HEK293 (cell line): Measurements from ENCODE around the gene WDR6.

ENCODE experiments used
- CTCF ChIA-PET: fragments of 350-600 bp; formaldehyde crosslinking; extraction: SDS; loops from one replicate; lab custom pipeline; 2021; ENCODE audit warnings: antibody characterized with exemption; lab: Yijun Ruan, JAX
- POLR2A ChIA-PET: fragments of 300-600 bp; formaldehyde crosslinking; extraction: SDS; loops from one replicate; lab custom pipeline; 2020; ENCODE audit warnings: antibody characterized with exemption, inconsistent platforms; lab: Yijun Ruan, JAX
- H3K27ac ChIP-seq: fragments of 200-500 bp; sonication (Bioruptor generic); 2 replicates; pipeline ENCODE4 v1.5.1; 2014; ENCODE audit warnings: low read depth, low read length, control low read depth, inconsistent platforms; ENCODE audit errors: extremely low read depth
- H3K36me3 ChIP-seq, 2 experiments: fragments of 200-500 bp in 1 of 2; sonication (Bioruptor generic) in 1 of 2; 1 replicate in 1 of 2; 2 replicates in 1 of 2; pipeline ENCODE4 v1.5.1; 2014 to 2017; ENCODE audit warnings: inconsistent platforms in 2 of 2, low read length in 2 of 2; ENCODE audit not compliant: control insufficient read depth in 2 of 2, insufficient read depth in 1 of 2
- H3K4me1 ChIP-seq: fragments of 200-500 bp; sonication (Bioruptor generic); 2 replicates; pipeline ENCODE4 v1.5.1; 2014; ENCODE audit warnings: mild to moderate bottlenecking, low read length, inconsistent platforms; ENCODE audit not compliant: control insufficient read depth, insufficient read depth
- H3K4me3 ChIP-seq: 2 replicates; pipeline ENCODE4 v1.5.1; 2011; ENCODE audit warnings: low read depth, mild to moderate bottlenecking, control low read depth, low read length, moderate library complexity
- H3K9me3 ChIP-seq: fragments of 200-500 bp; sonication (Bioruptor generic); 2 replicates; pipeline ENCODE4 v1.5.1; 2014; ENCODE audit warnings: low read depth, low read length, inconsistent platforms; ENCODE audit not compliant: control insufficient read depth, insufficient read depth
- GLI4 ChIP-seq: fragments of 450-650 bp; formaldehyde crosslinking; IDR thresholded peaks from 2 replicates; pipeline ENCODE4 v1.5.1; 2016; ENCODE audit warnings: missing biosample characterization, missing genetic modification characterization
- IKZF3 ChIP-seq: fragments of 450-650 bp; IDR thresholded peaks from 2 replicates; pipeline ENCODE4 v1.5.0; 2018; ENCODE audit warnings: missing biosample characterization, mild to moderate bottlenecking, missing genetic modification characterization, moderate library complexity
- KLF8 ChIP-seq: fragments of 450-650 bp; formaldehyde crosslinking; IDR thresholded peaks from 2 replicates; pipeline ENCODE4 v1.5.1; 2016; ENCODE audit warnings: missing biosample characterization, missing genetic modification characterization
- MZF1 ChIP-seq: fragments of 450-650 bp; formaldehyde crosslinking; IDR thresholded peaks from 2 replicates; pipeline ENCODE4 v1.5.1; 2017; ENCODE audit warnings: missing biosample characterization, missing genetic modification characterization, borderline replicate concordance
- OVOL3 ChIP-seq: fragments of 450-650 bp; formaldehyde crosslinking; IDR thresholded peaks from 2 replicates; pipeline ENCODE4 v1.5.1; 2016; ENCODE audit warnings: missing biosample characterization, missing genetic modification characterization
- SP2 ChIP-seq: fragments of 450-650 bp; formaldehyde crosslinking; IDR thresholded peaks from 2 replicates; pipeline ENCODE4 v1.5.1; 2016; ENCODE audit warnings: missing biosample characterization, missing genetic modification characterization
- ZBTB7A ChIP-seq: fragments of 450-650 bp; formaldehyde crosslinking; IDR thresholded peaks from 2 replicates; pipeline ENCODE4 v1.5.1; 2016; ENCODE audit warnings: low read depth, missing biosample characterization, missing genetic modification characterization
- ZEB2 ChIP-seq: fragments of 450-650 bp; formaldehyde crosslinking; IDR thresholded peaks from 2 replicates; pipeline ENCODE4 v1.5.1; 2016; ENCODE audit warnings: missing biosample characterization, missing genetic modification characterization
- ZFHX2 ChIP-seq: fragments of 450-650 bp; formaldehyde crosslinking; conservative IDR thresholded peaks from 2 replicates; pipeline ENCODE4 v1.5.1; 2016; ENCODE audit warnings: missing biosample characterization, missing genetic modification characterization
- ZNF138 ChIP-seq: fragments of 450-650 bp; formaldehyde crosslinking; IDR thresholded peaks from 2 replicates; pipeline ENCODE4 v1.5.1; 2016; ENCODE audit warnings: missing biosample characterization, missing genetic modification characterization, borderline replicate concordance
- ZNF211 ChIP-seq: fragments of 450-650 bp; formaldehyde crosslinking; IDR thresholded peaks from 2 replicates; pipeline ENCODE4 v1.5.1; 2016; ENCODE audit warnings: low read depth, missing biosample characterization, missing genetic modification characterization
- ZNF354C ChIP-seq: fragments of 450-650 bp; formaldehyde crosslinking; IDR thresholded peaks from 2 replicates; pipeline ENCODE4 v1.5.1; 2016; ENCODE audit warnings: missing biosample characterization, missing genetic modification characterization, low read depth, borderline replicate concordance
- ZNF548 ChIP-seq: fragments of 450-650 bp; formaldehyde crosslinking; IDR thresholded peaks from 2 replicates; pipeline ENCODE4 v1.5.1; 2016; ENCODE audit warnings: missing biosample characterization, missing genetic modification characterization
- ZNF555 ChIP-seq: fragments of 450-650 bp; formaldehyde crosslinking; conservative IDR thresholded peaks from 2 replicates; pipeline ENCODE4 v1.5.1; 2017; ENCODE audit warnings: missing biosample characterization, mild to moderate bottlenecking, missing genetic modification characterization, inconsistent platforms
- ZNF571 ChIP-seq: fragments of 450-650 bp; formaldehyde crosslinking; IDR thresholded peaks from 2 replicates; pipeline ENCODE4 v1.5.0; 2017; ENCODE audit warnings: missing biosample characterization, missing genetic modification characterization
- ZNF658 ChIP-seq: fragments of 450-650 bp; formaldehyde crosslinking; IDR thresholded peaks from 2 replicates; pipeline ENCODE4; 2016; ENCODE audit warnings: missing biosample characterization, missing genetic modification characterization
- ZNF707 ChIP-seq: fragments of 450-650 bp; formaldehyde crosslinking; IDR thresholded peaks from 2 replicates; pipeline ENCODE4 v1.5.1; 2016; ENCODE audit warnings: missing biosample characterization, missing genetic modification characterization
- ZNF785 ChIP-seq: fragments of 450-650 bp; formaldehyde crosslinking; IDR thresholded peaks from 2 replicates; pipeline ENCODE4 v1.5.1; 2016; ENCODE audit warnings: missing biosample characterization, missing genetic modification characterization
- ZNF830 ChIP-seq: fragments of 450-650 bp; IDR thresholded peaks from 2 replicates; pipeline ENCODE4 v1.5.0; 2018; ENCODE audit warnings: missing biosample characterization, missing genetic modification characterization, low read depth, mild to moderate bottlenecking, moderate library complexity
- ZSCAN16 ChIP-seq: fragments of 450-650 bp; formaldehyde crosslinking; IDR thresholded peaks from 2 replicates; pipeline ENCODE4 v1.5.1; 2016; ENCODE audit warnings: missing biosample characterization, missing genetic modification characterization
- TF ChIP-seq, protein P1 (sequence below): fragments of 450-650 bp; formaldehyde crosslinking; IDR thresholded peaks from 2 replicates; pipeline ENCODE4 v1.5.1; 2017; ENCODE audit warnings: missing biosample characterization, missing genetic modification characterization
- TF ChIP-seq, protein P2 (sequence below): fragments of 450-650 bp; IDR thresholded peaks from 2 replicates; pipeline ENCODE4 v1.5.1; 2018; ENCODE audit warnings: missing biosample characterization, missing genetic modification characterization
- TF ChIP-seq, protein P3 (sequence below): fragments of 450-650 bp; formaldehyde crosslinking; IDR thresholded peaks from 2 replicates; pipeline ENCODE4 v1.5.1; 2016; ENCODE audit warnings: missing biosample characterization, missing genetic modification characterization
- TF ChIP-seq, protein P4 (sequence below): fragments of 450-650 bp; formaldehyde crosslinking; IDR thresholded peaks from 2 replicates; pipeline ENCODE4 v1.5.1; 2017; ENCODE audit warnings: missing biosample characterization, missing genetic modification characterization
- TF ChIP-seq, protein P5 (sequence below): fragments of 450-650 bp; formaldehyde crosslinking; IDR thresholded peaks from 2 replicates; pipeline ENCODE4 v1.5.1; 2017; ENCODE audit warnings: missing biosample characterization, missing genetic modification characterization

The WDR6 gene

DNA sequence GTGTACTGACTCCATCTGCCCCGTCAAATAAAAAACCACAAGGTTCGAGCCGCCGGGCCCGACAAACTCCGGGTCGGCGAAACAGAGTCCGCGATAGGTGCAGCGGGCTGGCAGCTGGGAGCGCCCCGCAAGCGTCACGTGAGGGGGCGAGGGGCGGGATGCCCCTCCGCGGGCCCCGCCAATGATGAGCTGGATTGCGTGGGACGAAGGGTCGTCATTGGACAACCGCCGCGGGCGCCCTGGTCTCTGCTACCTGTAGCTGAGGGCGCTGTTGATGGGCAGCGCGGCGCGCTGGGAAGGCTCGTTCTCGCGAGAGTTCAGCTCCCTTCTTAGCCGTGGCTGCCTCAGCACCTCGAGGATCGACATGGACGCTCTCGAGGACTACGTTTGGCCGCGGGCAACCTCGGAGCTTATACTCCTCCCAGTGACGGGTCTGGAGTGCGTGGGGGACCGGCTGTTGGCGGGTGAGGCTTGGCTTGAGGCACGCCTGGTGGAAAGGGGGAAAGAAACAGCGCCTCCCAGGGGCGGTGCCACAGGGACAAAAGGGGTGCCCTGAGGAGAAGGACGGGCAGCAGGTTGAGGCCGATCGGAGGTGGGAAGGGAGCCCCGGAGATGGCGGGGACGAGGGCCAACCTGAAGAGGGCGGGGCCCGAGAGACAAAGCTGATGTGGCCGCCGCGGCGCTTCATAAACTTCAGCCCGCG lies at the start of gene WDR6 (continued):
- TF ChIP-seq, protein P1, sequence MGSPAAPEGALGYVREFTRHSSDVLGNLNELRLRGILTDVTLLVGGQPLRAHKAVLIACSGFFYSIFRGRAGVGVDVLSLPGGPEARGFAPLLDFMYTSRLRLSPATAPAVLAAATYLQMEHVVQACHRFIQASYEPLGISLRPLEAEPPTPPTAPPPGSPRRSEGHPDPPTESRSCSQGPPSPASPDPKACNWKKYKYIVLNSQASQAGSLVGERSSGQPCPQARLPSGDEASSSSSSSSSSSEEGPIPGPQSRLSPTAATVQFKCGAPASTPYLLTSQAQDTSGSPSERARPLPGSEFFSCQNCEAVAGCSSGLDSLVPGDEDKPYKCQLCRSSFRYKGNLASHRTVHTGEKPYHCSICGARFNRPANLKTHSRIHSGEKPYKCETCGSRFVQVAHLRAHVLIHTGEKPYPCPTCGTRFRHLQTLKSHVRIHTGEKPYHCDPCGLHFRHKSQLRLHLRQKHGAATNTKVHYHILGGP (tag by site-specific recombination): peak; percentile 91
- no peak for TF ChIP-seq ZNF571 (tag by site-specific recombination)
- TF ChIP-seq KLF8 (tag by site-specific recombination): peak; percentile 64; the same call in 1 of the 2 replicates
- TF ChIP-seq ZEB2: peak; percentile 78
- TF ChIP-seq, protein P2, sequence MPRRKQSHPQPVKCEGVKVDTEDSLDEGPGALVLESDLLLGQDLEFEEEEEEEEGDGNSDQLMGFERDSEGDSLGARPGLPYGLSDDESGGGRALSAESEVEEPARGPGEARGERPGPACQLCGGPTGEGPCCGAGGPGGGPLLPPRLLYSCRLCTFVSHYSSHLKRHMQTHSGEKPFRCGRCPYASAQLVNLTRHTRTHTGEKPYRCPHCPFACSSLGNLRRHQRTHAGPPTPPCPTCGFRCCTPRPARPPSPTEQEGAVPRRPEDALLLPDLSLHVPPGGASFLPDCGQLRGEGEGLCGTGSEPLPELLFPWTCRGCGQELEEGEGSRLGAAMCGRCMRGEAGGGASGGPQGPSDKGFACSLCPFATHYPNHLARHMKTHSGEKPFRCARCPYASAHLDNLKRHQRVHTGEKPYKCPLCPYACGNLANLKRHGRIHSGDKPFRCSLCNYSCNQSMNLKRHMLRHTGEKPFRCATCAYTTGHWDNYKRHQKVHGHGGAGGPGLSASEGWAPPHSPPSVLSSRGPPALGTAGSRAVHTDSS (tag by site-specific recombination): no peak
- 0 out of 2 replicates have a peak, but pooled peaks have one; percentile 40 for TF ChIP-seq OVOL3 (tag by site-specific recombination)
- TF ChIP-seq, protein P3, sequence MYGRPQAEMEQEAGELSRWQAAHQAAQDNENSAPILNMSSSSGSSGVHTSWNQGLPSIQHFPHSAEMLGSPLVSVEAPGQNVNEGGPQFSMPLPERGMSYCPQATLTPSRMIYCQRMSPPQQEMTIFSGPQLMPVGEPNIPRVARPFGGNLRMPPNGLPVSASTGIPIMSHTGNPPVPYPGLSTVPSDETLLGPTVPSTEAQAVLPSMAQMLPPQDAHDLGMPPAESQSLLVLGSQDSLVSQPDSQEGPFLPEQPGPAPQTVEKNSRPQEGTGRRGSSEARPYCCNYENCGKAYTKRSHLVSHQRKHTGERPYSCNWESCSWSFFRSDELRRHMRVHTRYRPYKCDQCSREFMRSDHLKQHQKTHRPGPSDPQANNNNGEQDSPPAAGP: peak; percentile 61
- 0 out of 2 replicates have a peak, but pooled peaks have one; percentile 29 for TF ChIP-seq ZSCAN16
- 0 out of 2 replicates have a peak, but pooled peaks have one; percentile 15 for TF ChIP-seq ZNF785 (tag by site-specific recombination)

DNA sequence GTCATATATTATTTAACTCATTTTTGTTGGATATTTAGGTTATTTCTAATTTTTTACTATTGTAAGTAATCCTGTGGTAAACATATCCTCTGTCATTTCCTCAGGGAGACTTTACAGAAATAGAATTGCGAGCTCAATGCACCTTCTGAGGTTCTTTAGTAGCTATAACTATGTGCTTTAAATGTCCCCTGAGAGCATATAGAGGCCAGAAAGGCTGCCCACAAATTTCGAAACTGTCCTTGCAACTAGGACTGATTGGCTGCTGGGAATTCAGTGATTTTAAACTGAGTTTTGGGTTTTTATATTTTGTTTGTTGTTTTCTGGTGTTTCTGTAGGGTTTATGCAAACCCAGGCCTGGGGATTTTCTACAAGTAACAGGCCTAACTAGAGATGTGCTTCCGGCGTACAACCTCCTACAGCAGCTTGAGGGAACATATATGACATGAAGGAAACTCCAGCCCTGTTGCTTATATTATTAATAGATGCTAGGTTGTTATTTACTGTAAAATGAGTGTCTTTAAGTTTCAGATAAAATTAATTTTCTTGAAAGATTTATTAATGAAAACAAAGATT lies 46.3 kb upstream of the WDR6 start:
- no peak overlapping the region for H3K4me3 ChIP-seq
- POLR2A ChIA-PET: no interaction called here
- no peak overlapping the region for H3K27ac ChIP-seq
- CTCF ChIA-PET: interaction anchor here (0.6 to 1.4 kb wide), 3 partner anchors 27 to 1136 kb away, joined by 3 read pairs; no protein-coding TSS in a partner anchor
- no peaks in the 10 kb centered on the region for H3K4me1 ChIP-seq
- no peaks in the 10 kb centered on the region for H3K9me3 ChIP-seq
- TF ChIP-seq ZNF555 (tag by site-specific recombination): no peak
- TF ChIP-seq, protein P4, sequence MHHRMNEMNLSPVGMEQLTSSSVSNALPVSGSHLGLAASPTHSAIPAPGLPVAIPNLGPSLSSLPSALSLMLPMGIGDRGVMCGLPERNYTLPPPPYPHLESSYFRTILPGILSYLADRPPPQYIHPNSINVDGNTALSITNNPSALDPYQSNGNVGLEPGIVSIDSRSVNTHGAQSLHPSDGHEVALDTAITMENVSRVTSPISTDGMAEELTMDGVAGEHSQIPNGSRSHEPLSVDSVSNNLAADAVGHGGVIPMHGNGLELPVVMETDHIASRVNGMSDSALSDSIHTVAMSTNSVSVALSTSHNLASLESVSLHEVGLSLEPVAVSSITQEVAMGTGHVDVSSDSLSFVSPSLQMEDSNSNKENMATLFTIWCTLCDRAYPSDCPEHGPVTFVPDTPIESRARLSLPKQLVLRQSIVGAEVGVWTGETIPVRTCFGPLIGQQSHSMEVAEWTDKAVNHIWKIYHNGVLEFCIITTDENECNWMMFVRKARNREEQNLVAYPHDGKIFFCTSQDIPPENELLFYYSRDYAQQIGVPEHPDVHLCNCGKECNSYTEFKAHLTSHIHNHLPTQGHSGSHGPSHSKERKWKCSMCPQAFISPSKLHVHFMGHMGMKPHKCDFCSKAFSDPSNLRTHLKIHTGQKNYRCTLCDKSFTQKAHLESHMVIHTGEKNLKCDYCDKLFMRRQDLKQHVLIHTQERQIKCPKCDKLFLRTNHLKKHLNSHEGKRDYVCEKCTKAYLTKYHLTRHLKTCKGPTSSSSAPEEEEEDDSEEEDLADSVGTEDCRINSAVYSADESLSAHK (tag by site-specific recombination): peak; percentile 55; the same call in 1 of the 2 replicates
- TF ChIP-seq, protein P5, sequence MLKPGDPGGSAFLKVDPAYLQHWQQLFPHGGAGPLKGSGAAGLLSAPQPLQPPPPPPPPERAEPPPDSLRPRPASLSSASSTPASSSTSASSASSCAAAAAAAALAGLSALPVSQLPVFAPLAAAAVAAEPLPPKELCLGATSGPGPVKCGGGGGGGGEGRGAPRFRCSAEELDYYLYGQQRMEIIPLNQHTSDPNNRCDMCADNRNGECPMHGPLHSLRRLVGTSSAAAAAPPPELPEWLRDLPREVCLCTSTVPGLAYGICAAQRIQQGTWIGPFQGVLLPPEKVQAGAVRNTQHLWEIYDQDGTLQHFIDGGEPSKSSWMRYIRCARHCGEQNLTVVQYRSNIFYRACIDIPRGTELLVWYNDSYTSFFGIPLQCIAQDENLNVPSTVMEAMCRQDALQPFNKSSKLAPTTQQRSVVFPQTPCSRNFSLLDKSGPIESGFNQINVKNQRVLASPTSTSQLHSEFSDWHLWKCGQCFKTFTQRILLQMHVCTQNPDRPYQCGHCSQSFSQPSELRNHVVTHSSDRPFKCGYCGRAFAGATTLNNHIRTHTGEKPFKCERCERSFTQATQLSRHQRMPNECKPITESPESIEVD (tag by site-specific recombination): peak; percentile 32; the same call in 1 of the 2 replicates
- no peak for TF ChIP-seq ZNF707
- H3K36me3 ChIP-seq: peaks cover 7 to 53% of the 10 kb centered on the region in 2 experiments

DNA sequence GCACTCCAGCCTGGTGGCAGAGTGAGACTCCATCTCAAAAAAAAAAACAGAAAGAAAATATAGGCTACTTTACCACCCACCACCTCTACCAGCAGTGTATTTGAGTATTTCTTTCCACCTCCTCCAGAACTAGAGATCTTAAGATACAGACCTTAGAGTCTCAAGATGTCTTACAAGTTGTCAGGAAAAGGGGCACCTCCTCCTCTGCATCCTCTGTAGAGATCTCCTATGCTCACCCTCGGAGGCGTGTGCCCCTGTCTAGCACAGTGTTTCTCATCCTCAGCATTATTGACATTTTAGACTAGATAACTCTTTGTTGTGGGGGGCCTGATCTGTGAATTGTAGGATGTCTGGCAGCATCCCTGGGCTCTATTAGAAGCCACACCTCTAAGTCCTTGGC lies 44.9 kb upstream of the WDR6 start:
- no peaks in the 10 kb centered on the region for H3K9me3 ChIP-seq
- peaks cover 7 to 61% of the 10 kb centered on the region in 2 experiments for H3K36me3 ChIP-seq
- no peak overlapping the region for H3K27ac ChIP-seq
- ChIA-PET CTCF (no interaction called here), POLR2A (no interaction called here)
- H3K4me3 ChIP-seq: no peak overlapping the region
- H3K4me1 ChIP-seq: no peaks in the 10 kb centered on the region
- TF ChIP-seq GLI4: no peak
- TF ChIP-seq ZNF830 (tag by site-specific recombination): no peak
- no peak for TF ChIP-seq ZNF548
- TF ChIP-seq IKZF3 (tag by site-specific recombination): no peak
- no peak for TF ChIP-seq ZBTB7A
- no peak for TF ChIP-seq ZNF211 (tag by site-specific recombination)
- TF ChIP-seq ZNF354C (tag by site-specific recombination): no peak
- TF ChIP-seq MZF1: no peak
- TF ChIP-seq ZFHX2: no peak
- TF ChIP-seq SP2: no peak
- no peak for TF ChIP-seq ZNF138 (tag by site-specific recombination)
- TF ChIP-seq ZNF658 (tag by site-specific recombination): no peak
